ENCODE results near the gene PPP1R14C. TPM values are rescaled to one million over a fixed set of nuclear protein-coding genes. Genes with fewer than 3 reads are reported as not detected.

The PPP1R14C gene
- polyA plus RNA-seq, 4 donors: 0.81 to 23.4 (median 22.4) TPM

DNA sequence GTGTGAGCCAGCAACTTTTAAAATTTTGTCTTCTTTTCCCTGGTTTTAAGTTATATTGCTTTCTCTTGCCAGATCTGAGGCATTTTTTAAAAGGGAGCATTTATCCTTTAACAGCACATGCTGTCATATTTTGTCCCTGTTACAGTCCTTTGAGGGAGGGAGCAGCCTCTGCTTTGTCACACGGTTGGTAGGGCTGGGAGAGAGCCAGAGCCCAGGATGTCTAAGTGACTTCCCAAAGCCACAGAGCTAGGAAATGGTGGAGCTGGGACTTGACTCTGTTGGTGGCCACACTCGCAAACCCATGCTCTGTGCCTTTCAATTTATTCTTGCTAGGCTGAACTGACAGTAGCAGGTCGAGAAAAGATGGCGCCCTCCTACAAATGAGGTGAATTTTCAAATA, 145.6 kb downstream of the PPP1R14C start:
- DNase-seq (ENCODE audit: low read depth in 4 of 4, low spot score in 3 of 4): no peak

DNA sequence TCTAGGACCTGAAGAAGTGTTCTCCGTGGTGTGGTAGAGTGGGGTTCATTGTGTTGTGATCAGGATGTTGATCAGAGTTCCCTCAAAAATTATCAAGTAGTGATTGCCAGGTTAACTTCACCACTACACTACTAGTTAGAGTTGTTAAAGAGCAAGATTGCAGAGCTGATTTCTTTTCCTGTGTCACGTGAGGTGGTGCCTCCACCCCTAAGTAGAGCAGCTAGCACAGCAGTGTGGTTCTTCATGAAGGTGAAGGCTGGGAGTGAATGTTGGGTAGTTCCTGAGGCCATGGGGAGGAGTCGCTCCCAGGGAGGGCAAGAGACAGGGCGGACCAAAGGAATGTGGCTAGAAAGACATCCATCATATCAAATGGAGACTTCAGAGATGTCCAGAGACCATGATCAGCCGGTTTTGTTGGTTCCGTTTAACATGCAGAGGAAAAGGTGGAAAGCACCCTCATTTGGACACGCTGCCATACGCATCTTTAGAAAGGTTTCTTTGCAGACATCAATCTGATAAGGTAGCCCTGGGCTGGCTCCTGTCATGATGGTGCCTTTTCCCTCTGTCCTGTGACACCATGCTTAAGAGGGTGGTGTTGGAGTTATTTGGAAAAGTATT, 146.7 kb downstream of the PPP1R14C start:
- no peak for DNase-seq (ENCODE audit: low read depth in 4 of 4, low spot score in 3 of 4)

DNA sequence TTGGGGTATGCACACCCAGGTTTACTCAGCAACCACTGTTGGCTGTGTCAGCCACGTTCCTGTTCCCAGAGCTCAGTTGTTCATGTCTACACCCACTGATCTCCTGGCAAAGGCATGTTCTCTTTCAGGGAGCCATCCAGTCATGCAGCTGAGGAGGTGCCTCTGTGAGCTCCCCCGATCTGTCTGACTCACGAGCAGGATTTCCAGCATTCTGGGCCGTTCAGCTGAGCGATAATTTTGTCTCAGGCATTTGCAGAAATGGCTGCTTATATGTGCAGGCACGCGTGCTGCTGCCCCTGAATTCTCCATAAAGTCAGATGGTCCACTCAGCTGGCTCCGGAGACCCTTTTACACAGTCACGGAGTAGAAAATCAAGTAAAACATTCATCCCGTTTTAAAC, 147.6 kb downstream of the PPP1R14C start:
- no peak for DNase-seq (ENCODE audit: low read depth in 4 of 4, low spot score in 3 of 4)

DNA sequence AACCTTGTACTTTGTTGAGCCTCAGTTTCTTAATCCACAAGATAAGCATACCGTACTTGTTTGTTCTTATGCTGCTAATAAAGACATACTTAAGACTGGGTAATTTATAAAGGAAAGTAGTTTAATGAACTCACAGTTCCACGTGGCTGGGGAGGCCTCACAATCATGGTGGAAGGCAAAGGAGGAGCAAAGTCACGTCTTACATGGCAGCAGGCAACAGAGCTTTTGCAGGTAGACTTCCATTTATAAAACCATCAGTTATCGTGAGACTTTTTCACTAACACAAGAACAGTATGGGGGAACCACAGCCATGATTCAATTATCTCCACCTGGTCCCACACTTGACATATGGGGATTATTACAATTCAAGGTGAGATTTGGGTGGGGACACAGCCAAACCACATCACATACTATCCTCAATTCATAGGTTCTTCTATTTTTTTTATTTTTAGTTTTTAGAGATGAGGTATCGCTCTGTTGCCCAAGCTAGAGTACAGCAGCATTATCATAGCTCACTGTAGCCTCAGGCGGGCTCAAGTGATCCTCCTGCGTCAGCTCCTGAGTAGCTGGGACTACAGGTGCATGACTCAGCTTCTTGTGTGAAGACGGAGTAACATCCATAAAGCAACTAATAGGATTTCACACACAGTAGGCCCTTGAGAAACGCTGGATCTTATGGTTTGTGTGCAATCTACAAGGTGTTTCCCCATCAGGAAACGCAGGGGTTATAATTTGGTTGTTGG, 149.3 kb downstream of the PPP1R14C start:
- DNase-seq (ENCODE audit: low read depth in 4 of 4, low spot score in 3 of 4): no peak

DNA sequence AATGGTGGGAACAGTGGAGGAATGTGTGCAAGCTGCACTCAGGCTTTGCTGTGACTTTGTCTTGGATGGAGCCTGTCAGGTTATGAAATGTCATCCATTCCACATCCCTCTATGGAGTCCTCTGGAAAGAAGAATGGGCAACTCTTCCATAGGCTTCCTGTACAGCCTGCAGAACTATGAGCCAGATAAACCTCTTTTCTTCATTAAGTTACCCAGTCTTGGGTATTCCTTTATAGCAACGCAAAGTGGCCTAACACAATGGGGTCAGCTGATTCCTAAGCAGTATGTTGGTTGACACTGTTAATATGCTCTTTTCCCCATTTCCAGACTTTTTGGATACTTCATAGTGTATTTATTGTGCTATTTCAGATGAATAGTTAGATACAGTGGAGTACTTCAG, 150.2 kb downstream of the PPP1R14C start:
- no peak for DNase-seq (ENCODE audit: low read depth in 4 of 4, low spot score in 3 of 4)

DNA sequence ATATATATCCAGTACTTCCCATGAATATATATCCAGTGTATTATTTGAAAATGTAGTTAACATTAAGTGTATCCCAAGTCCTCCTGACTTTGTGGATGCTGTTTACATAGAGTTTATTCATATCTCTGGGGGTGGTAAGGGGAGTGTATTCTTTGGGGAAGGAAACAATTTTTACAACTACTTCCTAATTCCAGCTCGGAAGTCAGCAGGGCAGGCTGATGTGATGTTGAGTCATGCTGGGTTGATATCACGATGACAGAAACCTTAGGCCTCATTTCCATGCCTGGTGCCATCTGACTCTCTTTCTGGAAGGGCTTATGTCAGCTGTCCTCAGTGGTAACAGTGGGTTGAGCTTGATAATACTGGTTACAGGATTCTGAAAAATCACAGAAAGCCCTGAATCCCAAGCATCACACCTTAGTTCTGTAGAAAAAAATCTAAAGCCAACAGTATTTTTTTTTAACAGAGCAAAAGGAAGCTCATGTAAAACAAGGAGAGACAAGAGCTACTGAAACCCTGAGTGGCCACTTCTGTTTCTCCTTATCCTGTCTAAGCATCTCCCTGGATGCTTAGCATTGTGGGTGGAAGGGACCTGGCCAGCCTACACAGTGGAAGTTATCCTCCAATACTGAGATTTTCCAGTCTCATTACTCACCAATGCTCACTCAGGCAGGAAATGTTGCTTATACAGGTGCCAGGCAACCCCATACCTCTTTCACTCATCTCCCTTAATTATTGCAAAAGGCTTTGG, 150.8 kb downstream of the PPP1R14C start:
- DNase-seq (ENCODE audit: low read depth in 4 of 4, low spot score in 3 of 4): no peak

DNA sequence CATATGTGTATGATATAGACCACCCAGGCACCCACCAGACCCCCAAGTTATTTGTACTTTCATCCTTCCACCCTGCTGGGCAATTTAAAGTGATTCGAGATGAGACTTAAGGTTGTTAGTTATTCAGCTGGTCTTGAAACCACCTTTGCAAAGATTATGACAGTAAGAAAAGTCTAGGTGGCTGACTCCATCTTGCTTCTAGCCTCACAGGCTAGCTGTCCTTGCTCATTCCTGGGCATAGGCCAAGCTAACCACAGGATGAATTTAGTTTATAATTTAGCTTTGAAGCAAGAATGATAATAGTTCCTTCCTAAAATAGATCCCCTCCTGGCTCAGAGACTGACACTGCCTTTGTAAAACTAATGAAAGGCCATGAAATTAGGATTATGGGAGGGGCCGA, 154.0 kb downstream of the PPP1R14C start:
- DNase-seq (ENCODE audit: low read depth in 4 of 4, low spot score in 3 of 4): no peak

DNA sequence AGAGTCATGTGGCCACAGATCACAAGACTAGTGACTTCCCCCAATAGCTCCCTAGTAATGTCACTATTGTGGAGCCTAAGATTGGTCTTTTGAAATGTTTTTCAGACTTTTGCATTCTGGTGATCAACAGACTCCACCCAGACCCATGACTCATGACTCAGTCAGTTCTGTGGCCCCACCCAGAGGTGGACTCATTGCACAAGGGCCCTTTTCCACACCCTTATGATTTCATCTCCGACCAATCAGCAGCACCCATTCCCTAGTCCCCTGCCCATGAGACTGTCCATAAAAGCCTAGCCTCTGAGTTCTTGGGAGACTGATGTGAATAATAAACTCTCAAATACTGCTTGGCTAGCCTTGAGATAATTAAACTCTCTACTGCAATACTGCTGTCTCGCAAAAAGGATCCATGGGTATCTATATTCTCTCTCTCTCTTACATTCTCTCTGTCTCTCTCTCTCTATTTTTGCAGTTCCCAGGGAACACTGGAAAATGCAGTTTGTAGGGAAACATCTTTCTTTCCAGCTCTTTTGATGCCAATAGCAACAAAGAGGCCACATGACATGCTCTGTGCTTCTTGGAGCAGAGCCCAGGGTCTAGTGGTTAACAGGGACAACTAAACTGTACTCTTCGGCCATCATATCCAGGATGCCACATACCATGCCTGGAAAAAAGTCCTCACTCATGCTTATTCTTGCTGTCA, 154.6 kb downstream of the PPP1R14C start:
- no peak for DNase-seq (ENCODE audit: low read depth in 4 of 4, low spot score in 3 of 4)

DNA sequence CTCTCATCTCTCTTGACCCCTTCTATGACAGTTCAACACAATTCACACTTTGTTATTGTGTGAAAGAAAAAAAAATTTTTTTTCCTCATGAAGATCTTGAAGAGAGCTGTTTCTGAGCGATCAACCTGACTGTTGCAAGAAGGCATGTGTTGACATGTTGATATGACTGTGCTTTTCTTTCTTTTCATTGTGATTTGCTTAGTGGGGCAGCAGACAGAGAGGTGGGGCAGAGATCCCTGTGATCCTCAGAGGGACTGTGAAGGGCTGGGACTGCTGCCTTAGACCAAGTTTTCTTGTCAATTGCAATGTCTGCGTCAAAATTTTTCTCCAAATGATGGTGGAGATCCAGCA, 155.2 kb downstream of the PPP1R14C start:
- no peak for DNase-seq (ENCODE audit: low read depth in 4 of 4, low spot score in 3 of 4)

DNA sequence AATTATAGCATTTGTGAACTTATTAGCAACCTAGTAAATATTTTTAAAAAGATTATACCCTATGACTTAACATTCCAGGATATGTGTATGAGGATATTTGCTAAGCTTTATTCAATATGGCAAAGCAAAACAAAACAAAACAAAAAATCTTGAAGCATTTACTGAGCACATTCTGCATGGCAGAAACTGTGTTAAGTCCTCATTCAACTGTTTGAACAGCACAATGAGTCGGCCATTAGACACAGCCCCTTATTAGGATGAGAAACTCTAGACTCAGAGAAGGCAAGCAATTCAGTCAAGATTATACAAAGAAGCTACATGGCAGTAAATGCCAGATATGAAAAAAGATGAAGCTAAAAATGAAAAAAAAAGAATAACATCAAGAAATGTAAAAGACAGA, 155.8 kb downstream of the PPP1R14C start:
- no peak for DNase-seq (ENCODE audit: low read depth in 4 of 4, low spot score in 3 of 4)

Other genes with a start within 250 kb of the PPP1R14C start
- under 1 TPM in 3 of 4 donors, not detected in 1; 0.24 to 0.45 (median 0.44) TPM for gene RAET1E, start 244.9 kb upstream of the PPP1R14C start, polyA plus RNA-seq (ENCODE audit: insufficient read length in 4 of 4)
- gene RAET1G, start 219.9 kb upstream of the PPP1R14C start, polyA plus RNA-seq (ENCODE audit: insufficient read length in 4 of 4): 1 to 10 TPM in 2 of 4 donors, under 1 TPM in 2; 0.38 to 1.5 (median 1.1) TPM
- gene ULBP2, start 201.0 kb upstream of the PPP1R14C start, polyA plus RNA-seq (ENCODE audit: insufficient read length in 4 of 4): under 1 TPM; 0.33 to 0.92 (median 0.52) TPM
- gene ULBP1, start 179.1 kb upstream of the PPP1R14C start, polyA plus RNA-seq (ENCODE audit: insufficient read length in 4 of 4): 1 to 10 TPM in 2 of 4 donors, under 1 TPM in 2; 0.76 to 2.0 (median 1.2) TPM
- gene RAET1L, start 117.5 kb upstream of the PPP1R14C start, polyA plus RNA-seq (ENCODE audit: insufficient read length in 4 of 4): not detected
- gene ULBP3, start 73.9 kb upstream of the PPP1R14C start, polyA plus RNA-seq (ENCODE audit: insufficient read length in 4 of 4): 1 to 10 TPM; 3.7 to 8.8 (median 7.6) TPM
- 1 to 10 TPM in 3 of 4 donors, under 1 TPM in 1; 0.14 to 3.2 (median 2.6) TPM for gene IYD, start 226.0 kb downstream of the PPP1R14C start, polyA plus RNA-seq (ENCODE audit: insufficient read length in 4 of 4)

All from left renal pelvis (tissue), 4 donors.